GM12878 (cell line): ENCODE data around the gene UBR3. TPM values are rescaled to one million over a fixed set of nuclear protein-coding genes. Genes with fewer than 3 reads are reported as not detected.

Experiments used
- BCL11A ChIP-seq: IDR thresholded peaks from 2 replicates; pipeline ENCODE4 v1.6.1; 2011; ENCODE audit warnings: low read depth, low read length
- CTCF ChIP-seq, 3 experiments: IDR thresholded peaks in 2 of 3; conservative IDR thresholded peaks in 1 of 3; 2 replicates each; pipeline ENCODE4 v1.5.1; 2011; ENCODE audit warnings: low read depth in 3 of 3, low read length in 3 of 3, mild to moderate bottlenecking in 3 of 3, control low read depth in 2 of 3, moderate library complexity in 2 of 3, inconsistent platforms in 1 of 3, mixed read lengths in 1 of 3; ENCODE audit not compliant: control insufficient read depth in 2 of 3, insufficient read depth in 1 of 3; ENCODE audit errors: extremely low read depth in 1 of 3
- EP300 ChIP-seq, 2 experiments: fragments of 150-350 bp in 1 of 2; IDR thresholded peaks; 2 replicates each; pipeline ENCODE4 v1.6.1; 2011 to 2012; ENCODE audit warnings: low read depth in 2 of 2, low read length in 2 of 2, borderline replicate concordance in 1 of 2, improper control_type of control experiment in 1 of 2, inconsistent platforms in 1 of 2; ENCODE audit not compliant: control insufficient read depth in 1 of 2
- IKZF1 ChIP-seq: fragments of 450-650 bp; conservative IDR thresholded peaks from 2 replicates; pipeline ENCODE4 v1.6.1; 2017; ENCODE audit warnings: antibody characterized with exemption, mild to moderate bottlenecking
- JUND ChIP-seq: IDR thresholded peaks from 2 replicates; pipeline ENCODE4 v1.6.1; 2012; ENCODE audit warnings: low read depth, mild to moderate bottlenecking, low read length, improper control_type of control experiment, moderate library complexity
- NR2F1 ChIP-seq: fragments of 450-650 bp; conservative IDR thresholded peaks from 2 replicates; pipeline ENCODE4 v1.6.1; 2017; ENCODE audit warnings: mild to moderate bottlenecking
- SPI1 ChIP-seq: IDR thresholded peaks from 2 replicates; pipeline ENCODE4 v1.6.1; 2011; ENCODE audit warnings: low read depth, mild to moderate bottlenecking, low read length, moderate library complexity, borderline replicate concordance; ENCODE audit not compliant: insufficient read depth
- STAT1 ChIP-seq: fragments of 450-650 bp; conservative IDR thresholded peaks from 2 replicates; pipeline ENCODE4 v1.6.1; 2014; ENCODE audit warnings: antibody characterized with exemption, mild to moderate bottlenecking
- TCF12 ChIP-seq: IDR thresholded peaks from 2 replicates; pipeline ENCODE4 v1.6.1; 2011; ENCODE audit warnings: low read depth, mild to moderate bottlenecking, low read length
- ZNF24 ChIP-seq: fragments of 450-650 bp; IDR thresholded peaks from 2 replicates; pipeline ENCODE4 v1.6.1; 2017; ENCODE audit warnings: antibody characterized with exemption, mild to moderate bottlenecking
- polyA plus RNA-seq, 11 experiments: library from polyadenylated mRNA; depleted of rRNA in 4 of 11; unstranded in 6 of 11; stranded (reverse) in 5 of 11; fragments of >200 nt; fragmentation: Nextera tagmentation in 4 of 11; fragmentation: Illumina TruSeq in 1 of 11; extraction: Ambion mirVana in 4 of 11; extraction: Trizol in 1 of 11; gene quantifications; 1 replicate in 1 of 11; 2 replicates in 10 of 11; pipeline versions ENCODE4 v1.2.1 to v1.2.3, GENCODE V29; 2011 to 2016; ENCODE audit warnings: inconsistent platforms in 2 of 11, missing spikeins in 2 of 11, low read depth in 1 of 11
- total RNA-seq, 4 experiments: library from RNA; depleted of rRNA in 3 of 4; stranded (reverse); fragments of >200 nt in 3 of 4; fragmentation: Illumina TruSeq in 1 of 4; extraction: Trizol in 1 of 4; gene quantifications; 2 replicates each; pipeline versions ENCODE4 v1.2.1 to v1.2.3, GENCODE V29; 2013 to 2021
- TF ChIP-seq, protein P1 (sequence below): fragments of 450-650 bp; IDR thresholded peaks from 2 replicates; pipeline ENCODE4 v1.6.1; 2017; ENCODE audit warnings: mild to moderate bottlenecking, moderate library complexity
- TF ChIP-seq, protein P2 (sequence below): fragments of 450-650 bp; IDR thresholded peaks from 2 replicates; pipeline ENCODE4 v1.6.1; 2017; ENCODE audit warnings: low read depth, mild to moderate bottlenecking, moderate library complexity
- TF ChIP-seq, protein P3 (sequence below): IDR thresholded peaks from 2 replicates; pipeline ENCODE4 v1.6.1; 2011; ENCODE audit warnings: mild to moderate bottlenecking, low read depth, low read length, moderate library complexity; ENCODE audit not compliant: insufficient replicate concordance
- TF ChIP-seq, protein P4 (sequence below): fragments of 450-650 bp; formaldehyde crosslinking; IDR thresholded peaks from 2 replicates; pipeline ENCODE4 v1.4.0; 2020; ENCODE audit warnings: mild to moderate bottlenecking, moderate library complexity

UBR3 gene
- total and polyA plus RNA-seq, 10 of the 15 experiments (the other 5 are each of a cell fraction or from before 2014, with no cell fraction given) = 3.8 to 22.9 (median 11.2) TPM

GRCh38 chr2:170024721-170025120 is 197.5 kb downstream of the UBR3 start (continued):
- TF ChIP-seq, protein P1, sequence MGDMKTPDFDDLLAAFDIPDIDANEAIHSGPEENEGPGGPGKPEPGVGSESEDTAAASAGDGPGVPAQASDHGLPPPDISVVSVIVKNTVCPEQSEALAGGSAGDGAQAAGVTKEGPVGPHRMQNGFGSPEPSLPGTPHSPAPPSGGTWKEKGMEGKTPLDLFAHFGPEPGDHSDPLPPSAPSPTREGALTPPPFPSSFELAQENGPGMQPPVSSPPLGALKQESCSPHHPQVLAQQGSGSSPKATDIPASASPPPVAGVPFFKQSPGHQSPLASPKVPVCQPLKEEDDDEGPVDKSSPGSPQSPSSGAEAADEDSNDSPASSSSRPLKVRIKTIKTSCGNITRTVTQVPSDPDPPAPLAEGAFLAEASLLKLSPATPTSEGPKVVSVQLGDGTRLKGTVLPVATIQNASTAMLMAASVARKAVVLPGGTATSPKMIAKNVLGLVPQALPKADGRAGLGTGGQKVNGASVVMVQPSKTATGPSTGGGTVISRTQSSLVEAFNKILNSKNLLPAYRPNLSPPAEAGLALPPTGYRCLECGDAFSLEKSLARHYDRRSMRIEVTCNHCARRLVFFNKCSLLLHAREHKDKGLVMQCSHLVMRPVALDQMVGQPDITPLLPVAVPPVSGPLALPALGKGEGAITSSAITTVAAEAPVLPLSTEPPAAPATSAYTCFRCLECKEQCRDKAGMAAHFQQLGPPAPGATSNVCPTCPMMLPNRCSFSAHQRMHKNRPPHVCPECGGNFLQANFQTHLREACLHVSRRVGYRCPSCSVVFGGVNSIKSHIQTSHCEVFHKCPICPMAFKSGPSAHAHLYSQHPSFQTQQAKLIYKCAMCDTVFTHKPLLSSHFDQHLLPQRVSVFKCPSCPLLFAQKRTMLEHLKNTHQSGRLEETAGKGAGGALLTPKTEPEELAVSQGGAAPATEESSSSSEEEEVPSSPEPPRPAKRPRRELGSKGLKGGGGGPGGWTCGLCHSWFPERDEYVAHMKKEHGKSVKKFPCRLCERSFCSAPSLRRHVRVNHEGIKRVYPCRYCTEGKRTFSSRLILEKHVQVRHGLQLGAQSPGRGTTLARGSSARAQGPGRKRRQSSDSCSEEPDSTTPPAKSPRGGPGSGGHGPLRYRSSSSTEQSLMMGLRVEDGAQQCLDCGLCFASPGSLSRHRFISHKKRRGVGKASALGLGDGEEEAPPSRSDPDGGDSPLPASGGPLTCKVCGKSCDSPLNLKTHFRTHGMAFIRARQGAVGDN = peak; percentile 66; the same call in 1 of the 2 replicates
- TF ChIP-seq IKZF1 (peak; percentile 72), BCL11A (peak; percentile 92), EP300 (IDR thresholded peaks at IDR 0.05; ENCODE audit: borderline replicate concordance in 1 of 2, control insufficient read depth in 1 of 2, low read depth in 2 of 2, low read length in 2 of 2) (peak; percentile 43 to 84; a peak in 2 of 4 replicates), CTCF (IDR thresholded peaks at IDR 0.05 in 2 of 3, conservative IDR thresholded peaks at IDR 0.05 in 1 of 3; ENCODE audit: control insufficient read depth in 2 of 3, extremely low read depth in 1 of 3, insufficient read depth in 1 of 3, low read depth in 3 of 3, low read length in 3 of 3) (no peak), TCF12 (no peak), JUND (no peak), ZNF24 (0 out of 2 replicates have a peak, but pooled peaks have one; percentile 48), SPI1 (peak; percentile 98), STAT1 (no peak), NR2F1 (peak; percentile 97)
- TF ChIP-seq, protein P2, sequence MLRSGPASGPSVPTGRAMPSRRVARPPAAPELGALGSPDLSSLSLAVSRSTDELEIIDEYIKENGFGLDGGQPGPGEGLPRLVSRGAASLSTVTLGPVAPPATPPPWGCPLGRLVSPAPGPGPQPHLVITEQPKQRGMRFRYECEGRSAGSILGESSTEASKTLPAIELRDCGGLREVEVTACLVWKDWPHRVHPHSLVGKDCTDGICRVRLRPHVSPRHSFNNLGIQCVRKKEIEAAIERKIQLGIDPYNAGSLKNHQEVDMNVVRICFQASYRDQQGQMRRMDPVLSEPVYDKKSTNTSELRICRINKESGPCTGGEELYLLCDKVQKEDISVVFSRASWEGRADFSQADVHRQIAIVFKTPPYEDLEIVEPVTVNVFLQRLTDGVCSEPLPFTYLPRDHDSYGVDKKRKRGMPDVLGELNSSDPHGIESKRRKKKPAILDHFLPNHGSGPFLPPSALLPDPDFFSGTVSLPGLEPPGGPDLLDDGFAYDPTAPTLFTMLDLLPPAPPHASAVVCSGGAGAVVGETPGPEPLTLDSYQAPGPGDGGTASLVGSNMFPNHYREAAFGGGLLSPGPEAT = peak; percentile 71
- TF ChIP-seq, protein P3, sequence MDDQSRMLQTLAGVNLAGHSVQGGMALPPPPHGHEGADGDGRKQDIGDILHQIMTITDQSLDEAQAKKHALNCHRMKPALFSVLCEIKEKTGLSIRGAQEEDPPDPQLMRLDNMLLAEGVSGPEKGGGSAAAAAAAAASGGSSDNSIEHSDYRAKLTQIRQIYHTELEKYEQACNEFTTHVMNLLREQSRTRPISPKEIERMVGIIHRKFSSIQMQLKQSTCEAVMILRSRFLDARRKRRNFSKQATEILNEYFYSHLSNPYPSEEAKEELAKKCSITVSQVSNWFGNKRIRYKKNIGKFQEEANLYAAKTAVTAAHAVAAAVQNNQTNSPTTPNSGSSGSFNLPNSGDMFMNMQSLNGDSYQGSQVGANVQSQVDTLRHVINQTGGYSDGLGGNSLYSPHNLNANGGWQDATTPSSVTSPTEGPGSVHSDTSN = peak; percentile 58
- TF ChIP-seq, protein P4, sequence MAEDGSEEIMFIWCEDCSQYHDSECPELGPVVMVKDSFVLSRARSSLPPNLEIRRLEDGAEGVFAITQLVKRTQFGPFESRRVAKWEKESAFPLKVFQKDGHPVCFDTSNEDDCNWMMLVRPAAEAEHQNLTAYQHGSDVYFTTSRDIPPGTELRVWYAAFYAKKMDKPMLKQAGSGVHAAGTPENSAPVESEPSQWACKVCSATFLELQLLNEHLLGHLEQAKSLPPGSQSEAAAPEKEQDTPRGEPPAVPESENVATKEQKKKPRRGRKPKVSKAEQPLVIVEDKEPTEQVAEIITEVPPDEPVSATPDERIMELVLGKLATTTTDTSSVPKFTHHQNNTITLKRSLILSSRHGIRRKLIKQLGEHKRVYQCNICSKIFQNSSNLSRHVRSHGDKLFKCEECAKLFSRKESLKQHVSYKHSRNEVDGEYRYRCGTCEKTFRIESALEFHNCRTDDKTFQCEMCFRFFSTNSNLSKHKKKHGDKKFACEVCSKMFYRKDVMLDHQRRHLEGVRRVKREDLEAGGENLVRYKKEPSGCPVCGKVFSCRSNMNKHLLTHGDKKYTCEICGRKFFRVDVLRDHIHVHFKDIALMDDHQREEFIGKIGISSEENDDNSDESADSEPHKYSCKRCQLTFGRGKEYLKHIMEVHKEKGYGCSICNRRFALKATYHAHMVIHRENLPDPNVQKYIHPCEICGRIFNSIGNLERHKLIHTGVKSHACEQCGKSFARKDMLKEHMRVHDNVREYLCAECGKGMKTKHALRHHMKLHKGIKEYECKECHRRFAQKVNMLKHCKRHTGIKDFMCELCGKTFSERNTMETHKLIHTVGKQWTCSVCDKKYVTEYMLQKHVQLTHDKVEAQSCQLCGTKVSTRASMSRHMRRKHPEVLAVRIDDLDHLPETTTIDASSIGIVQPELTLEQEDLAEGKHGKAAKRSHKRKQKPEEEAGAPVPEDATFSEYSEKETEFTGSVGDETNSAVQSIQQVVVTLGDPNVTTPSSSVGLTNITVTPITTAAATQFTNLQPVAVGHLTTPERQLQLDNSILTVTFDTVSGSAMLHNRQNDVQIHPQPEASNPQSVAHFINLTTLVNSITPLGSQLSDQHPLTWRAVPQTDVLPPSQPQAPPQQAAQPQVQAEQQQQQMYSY = no peak
